Activated CD4-positive, CD25-positive, alpha-beta regulatory T cell treated with anti-CD3 and anti-CD28 coated beads, Interleukin-2, amount 50 U/mL, for 16 hours (primary cell): Measurements from ENCODE around the gene SPTB.

Experiments used
- DNase-seq: peaks from one replicate; pipeline ENCODE4 v3.0.0-alpha.2; 2020; ENCODE audit warnings: low read depth, low spot score

SPTB gene

GRCh38 chr14:64850369-64851137 is 29.2 kb downstream of the SPTB start:
- DNase-seq: no peak

- DNase-seq: no peak
Observed at GRCh38 chr14:64849940-64850339, 29.8 kb downstream of the SPTB start.

GRCh38 chr14:64848239-64848638 is 31.5 kb downstream of the SPTB start:
- DNase-seq: no peak

- DNase-seq: no peak
Observed at GRCh38 chr14:64846319-64846718, 33.4 kb downstream of the SPTB start.

GRCh38 chr14:64845878-64846277 is 33.8 kb downstream of the SPTB start:
- no peak for DNase-seq

GRCh38 chr14:64844969-64845536 is 34.7 kb downstream of the SPTB start:
- DNase-seq: no peak

GRCh38 chr14:64844272-64844671 is 35.4 kb downstream of the SPTB start:
- no peak for DNase-seq

- no peak for DNase-seq
Observed at GRCh38 chr14:64843548-64843947, 36.2 kb downstream of the SPTB start.

- DNase-seq: no peak
Observed at GRCh38 chr14:64841772-64842750, 37.6 kb downstream of the SPTB start.

- no peak for DNase-seq
Observed at GRCh38 chr14:64841121-64841651, 38.5 kb downstream of the SPTB start.

GRCh38 chr14:64838656-64839055 is 41.1 kb downstream of the SPTB start:
- no peak for DNase-seq

- DNase-seq: no peak
Observed at GRCh38 chr14:64835431-64835830, 44.3 kb downstream of the SPTB start.

GRCh38 chr14:64834965-64835364 is 44.7 kb downstream of the SPTB start:
- no peak for DNase-seq

- no peak for DNase-seq
Observed at GRCh38 chr14:64831419-64831818, 48.3 kb downstream of the SPTB start.

GRCh38 chr14:64830961-64831360 is 48.7 kb downstream of the SPTB start:
- DNase-seq: no peak

GRCh38 chr14:64828071-64828470 is 51.6 kb downstream of the SPTB start:
- DNase-seq: no peak

GRCh38 chr14:64826845-64827244 is 52.9 kb downstream of the SPTB start:
- DNase-seq: no peak

- no peak for DNase-seq
Observed at GRCh38 chr14:64826333-64826732, 53.4 kb downstream of the SPTB start.

GRCh38 chr14:64825509-64825908 is 54.2 kb downstream of the SPTB start:
- no peak for DNase-seq

GRCh38 chr14:64825006-64825405 is 54.7 kb downstream of the SPTB start:
- DNase-seq: no peak

GRCh38 chr14:64824471-64824870 is 55.2 kb downstream of the SPTB start:
- no peak for DNase-seq

GRCh38 chr14:64823305-64823861 is 56.3 kb downstream of the SPTB start:
- peak; percentile 12 for DNase-seq
